H9 (cell line): ENCODE data around the gene ENG. TPM values are rescaled to one million over a fixed set of nuclear protein-coding genes. Genes with fewer than 3 reads are reported as not detected.

Experiments
- DNase-seq: peaks from one replicate; pipeline ENCODE4 v3.0.0-alpha.2; 2017
- H2AFZ ChIP-seq: one replicate; pipeline ENCODE4 v1.6.1; 2013; ENCODE audit warnings: mild to moderate bottlenecking, low read length, control low read depth, moderate library complexity
- H2AK5ac ChIP-seq: 2 replicates; pipeline ENCODE4 v1.6.1; 2013; ENCODE audit warnings: low read length, control low read depth, mixed read lengths; ENCODE audit not compliant: insufficient read length
- H2BK120ac ChIP-seq: one replicate; pipeline ENCODE4 v1.6.1; 2013; ENCODE audit warnings: low read depth, mild to moderate bottlenecking, low read length, control low read depth, inconsistent platforms; ENCODE audit not compliant: poor library complexity, severe bottlenecking
- H2BK12ac ChIP-seq: 2 replicates; pipeline ENCODE4 v1.6.1; 2013; ENCODE audit warnings: low read length, control low read depth, mixed read lengths, low read depth; ENCODE audit not compliant: insufficient read length
- H2BK15ac ChIP-seq: 2 replicates; pipeline ENCODE4 v1.6.1; 2013; ENCODE audit warnings: low read depth, low read length, control low read depth
- H2BK20ac ChIP-seq: one replicate; pipeline ENCODE4 v1.6.1; 2013; ENCODE audit warnings: low read depth, mild to moderate bottlenecking, low read length, control low read depth, inconsistent platforms; ENCODE audit not compliant: poor library complexity, severe bottlenecking
- H2BK5ac ChIP-seq: 2 replicates; pipeline ENCODE4 v1.6.1; 2013; ENCODE audit warnings: low read length, control low read depth, mixed read lengths; ENCODE audit not compliant: insufficient read length
- H3K14ac ChIP-seq: 2 replicates; pipeline ENCODE4 v1.6.1; 2013; ENCODE audit warnings: low read length, control low read depth; ENCODE audit not compliant: insufficient read depth
- H3K18ac ChIP-seq: 2 replicates; pipeline ENCODE4 v1.6.1; 2013; ENCODE audit warnings: low read depth, mild to moderate bottlenecking, mixed read lengths, low read length, control low read depth; ENCODE audit not compliant: insufficient read length
- H3K23ac ChIP-seq: 2 replicates; pipeline ENCODE4 v1.6.1; 2013; ENCODE audit warnings: low read length, control low read depth, mixed read lengths, low read depth; ENCODE audit not compliant: insufficient read length
- H3K23me2 ChIP-seq: 2 replicates; pipeline ENCODE4 v1.6.1; 2013; ENCODE audit warnings: low read depth, mild to moderate bottlenecking, mixed read lengths, low read length, control low read depth; ENCODE audit not compliant: insufficient read length, poor library complexity, severe bottlenecking
- H3K27ac ChIP-seq: 2 replicates; pipeline ENCODE4 v1.5.1; 2013; ENCODE audit warnings: low read length, control low read depth, mixed read lengths, low read depth; ENCODE audit not compliant: insufficient read length
- H3K27me3 ChIP-seq: 2 replicates; pipeline ENCODE4 v1.6.1; 2013; ENCODE audit warnings: low read length, control low read depth, inconsistent platforms; ENCODE audit not compliant: insufficient read depth
- H3K4ac ChIP-seq: 2 replicates; pipeline ENCODE4 v1.6.1; 2013; ENCODE audit warnings: low read depth, mild to moderate bottlenecking, control low read depth, inconsistent platforms, low read length, moderate library complexity
- H3K4me1 ChIP-seq: 2 replicates; pipeline ENCODE4 v1.6.1; 2013; ENCODE audit warnings: low read length, control low read depth, inconsistent platforms; ENCODE audit not compliant: insufficient read depth
- H3K4me2 ChIP-seq: 2 replicates; pipeline ENCODE4 v1.6.1; 2013; ENCODE audit warnings: low read length, control low read depth, mixed read lengths; ENCODE audit not compliant: insufficient read length, insufficient read depth
- H3K56ac ChIP-seq: 2 replicates; pipeline ENCODE4 v1.6.1; 2013; ENCODE audit warnings: low read depth, mild to moderate bottlenecking, mixed read lengths, low read length, control low read depth; ENCODE audit not compliant: insufficient read length
- H3K79me1 ChIP-seq: 2 replicates; pipeline ENCODE4 v1.6.1; 2013; ENCODE audit warnings: low read depth, mild to moderate bottlenecking, moderate library complexity, low read length, control low read depth, inconsistent platforms; ENCODE audit not compliant: insufficient read depth, poor library complexity, severe bottlenecking
- H3K79me2 ChIP-seq: 2 replicates; pipeline ENCODE4 v1.6.1; 2013; ENCODE audit warnings: low read length, control low read depth, inconsistent platforms; ENCODE audit not compliant: insufficient read depth
- H3K9ac ChIP-seq: 2 replicates; pipeline ENCODE4 v1.6.1; 2013; ENCODE audit warnings: low read length, control low read depth, mixed read lengths; ENCODE audit not compliant: insufficient read length; ENCODE audit errors: extremely low read depth
- H3K9me3 ChIP-seq: one replicate; pipeline ENCODE4 v1.6.1; 2013; ENCODE audit warnings: low read depth, low read length, inconsistent platforms; ENCODE audit not compliant: control insufficient read depth
- H3T11ph ChIP-seq: one replicate; pipeline ENCODE4 v1.6.1; 2013; ENCODE audit warnings: mild to moderate bottlenecking, low read length, control low read depth, inconsistent platforms
- H4K20me1 ChIP-seq: one replicate; pipeline ENCODE4 v1.6.1; 2013; ENCODE audit not compliant: control insufficient read depth, insufficient read length, insufficient read depth
- H4K5ac ChIP-seq: 2 replicates; pipeline ENCODE4 v1.6.1; 2013; ENCODE audit warnings: low read depth, mild to moderate bottlenecking, mixed read lengths, low read length, control low read depth; ENCODE audit not compliant: insufficient read length
- H4K8ac ChIP-seq: replicated peaks from 2 replicates; pipeline ENCODE4 v1.6.1; 2013; ENCODE audit warnings: low read length, control low read depth, mixed read lengths, low read depth; ENCODE audit not compliant: insufficient read length
- H4K91ac ChIP-seq: 2 replicates; pipeline ENCODE4 v1.6.1; 2013; ENCODE audit warnings: low read depth, mild to moderate bottlenecking, moderate library complexity, mixed read lengths, low read length, control low read depth; ENCODE audit not compliant: insufficient read length
- H3K27ac Mint-ChIP-seq, 3 experiments: 2 replicates in 2 of 3; 3 replicates in 1 of 3; pipeline ENCODE4 v1.8.0; 2020 to 2021; ENCODE audit warnings: mixed read lengths in 3 of 3, mild to moderate bottlenecking in 1 of 3, moderate library complexity in 1 of 3
- H3K27me3 Mint-ChIP-seq: 2 replicates; pipeline ENCODE4 v1.8.0; 2021; ENCODE audit warnings: low read depth, mild to moderate bottlenecking, moderate library complexity, mixed read lengths
- H3K36me3 Mint-ChIP-seq, 3 experiments: 2 replicates in 2 of 3; 3 replicates in 1 of 3; pipeline ENCODE4 v1.8.0; 2020 to 2021; ENCODE audit warnings: low read depth in 3 of 3, mixed read lengths in 3 of 3; ENCODE audit not compliant: insufficient read depth in 1 of 3
- H3K4me1 Mint-ChIP-seq, 2 experiments: 2 replicates each; pipeline ENCODE4 v1.8.0; 2020; ENCODE audit warnings: mixed read lengths in 2 of 2
- H3K4me3 Mint-ChIP-seq, 2 experiments: 2 replicates in 1 of 2; 3 replicates in 1 of 2; pipeline ENCODE4 v1.8.0; 2020 to 2021; ENCODE audit warnings: mild to moderate bottlenecking in 2 of 2, mixed read lengths in 2 of 2, moderate library complexity in 1 of 2
- H3K9me3 Mint-ChIP-seq, 2 experiments: 2 replicates in 1 of 2; 3 replicates in 1 of 2; pipeline ENCODE4 v1.8.0; 2020; ENCODE audit warnings: mild to moderate bottlenecking in 2 of 2, mixed read lengths in 2 of 2, moderate library complexity in 1 of 2
- WGBS: extraction: QIAGEN DNeasy Blood & Tissue Kit; methylation state at CpG from one replicate; pipeline ENCODE4 v1.1.7; 2013; ENCODE audit warnings: missing lambda C conversion rate, low lambda C conversion rate, mixed read lengths; ENCODE audit not compliant: insufficient read length; ENCODE audit errors: extremely low coverage; 5-methylcytosine and 5-hydroxymethylcytosine counted together
- total RNA-seq: library from RNA; stranded (reverse); gene quantifications from 2 replicates; pipeline ENCODE4 v1.2.1, GENCODE V29; 2021
- TF ChIP-seq, protein P1 (sequence below): fragments of 200-600 bp; sonication (generic); conservative IDR thresholded peaks from 3 replicates; pipeline ENCODE4 v1.8.0; 2021; ENCODE audit warnings: antibody characterized with exemption, mild to moderate bottlenecking

The ENG gene
- total RNA-seq, 1 experiment from 2014 or later: 2.1 TPM

DNA sequence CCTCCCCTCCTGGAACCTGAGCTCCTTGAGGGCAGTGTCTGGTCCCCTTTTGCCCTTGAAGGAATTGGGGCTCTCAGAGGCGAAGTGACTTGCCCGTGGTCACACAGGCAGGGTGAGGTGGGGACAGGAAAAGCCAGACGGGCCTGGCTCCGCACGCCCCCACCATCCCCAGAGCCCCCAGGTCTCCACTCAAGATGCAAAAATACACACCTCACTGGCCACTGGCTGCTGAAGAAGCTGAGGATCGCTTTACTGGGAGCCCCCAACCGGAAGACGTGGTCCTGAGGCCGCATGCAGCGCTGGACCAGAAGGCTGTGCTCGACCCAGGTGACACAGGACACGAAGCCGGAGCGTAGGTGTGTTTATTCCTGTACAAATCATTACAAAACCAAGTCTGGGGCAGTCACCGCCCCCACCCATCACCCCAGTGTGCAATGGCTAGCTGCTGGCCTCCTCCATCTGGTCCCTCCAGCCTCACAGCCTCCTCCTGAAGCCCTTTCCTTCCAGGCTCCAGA lies 30.6 kb upstream of the ENG start:
- Histone ChIP-seq H4K5ac (no peak overlapping the region), H3K4me2 (no peak overlapping the region), H2BK12ac (no peak overlapping the region), H3K18ac (no peak overlapping the region), H2AK5ac (no peak overlapping the region), H4K20me1 (no peaks in the 10 kb centered on the region), H2BK5ac (no peak overlapping the region), H3K79me1 (no peaks in the 10 kb centered on the region), H3K27ac (no peak overlapping the region), H3K14ac (no peak overlapping the region), H3K4me1 (no peaks in the 10 kb centered on the region), H4K8ac (no peak overlapping the region), H2BK120ac (no peak overlapping the region), H2AFZ (no peak overlapping the region), H3K56ac (no peak overlapping the region), H4K91ac (no peak overlapping the region), H3K27me3 (no peaks in the 10 kb centered on the region), H3K23ac (no peak overlapping the region), H3K23me2 (no peaks in the 10 kb centered on the region), H2BK15ac (no peak overlapping the region), H2BK20ac (no peak overlapping the region), H3T11ph (no peak overlapping the region), H3K4ac (no peak overlapping the region), H3K9ac (no peak overlapping the region), H3K79me2 (no peaks in the 10 kb centered on the region), H3K9me3 (no peaks in the 10 kb centered on the region)
- no CpG with 5 or more reads among the region's 15 CpGs for WGBS
- no peak overlapping the region for H3K4me3 Mint-ChIP-seq
- H3K36me3 Mint-ChIP-seq: peaks cover 4 to 28% (median 28%) of the 10 kb centered on the region in 3 experiments; a peak in 5 of 7 replicates
- H3K27me3 Mint-ChIP-seq: no peaks in the 10 kb centered on the region; the same call in none of the 2 replicates
- H3K4me1 Mint-ChIP-seq: peaks cover 6 to 20% of the 10 kb centered on the region in 2 experiments; a peak in 3 of 4 replicates
- peak overlapping the region in 1 of 3 experiments; percentile 76; a peak in 1 of 7 replicates for H3K27ac Mint-ChIP-seq
- no peak for DNase-seq
- no peaks in the 10 kb centered on the region for H3K9me3 Mint-ChIP-seq
- TF ChIP-seq, protein P1, sequence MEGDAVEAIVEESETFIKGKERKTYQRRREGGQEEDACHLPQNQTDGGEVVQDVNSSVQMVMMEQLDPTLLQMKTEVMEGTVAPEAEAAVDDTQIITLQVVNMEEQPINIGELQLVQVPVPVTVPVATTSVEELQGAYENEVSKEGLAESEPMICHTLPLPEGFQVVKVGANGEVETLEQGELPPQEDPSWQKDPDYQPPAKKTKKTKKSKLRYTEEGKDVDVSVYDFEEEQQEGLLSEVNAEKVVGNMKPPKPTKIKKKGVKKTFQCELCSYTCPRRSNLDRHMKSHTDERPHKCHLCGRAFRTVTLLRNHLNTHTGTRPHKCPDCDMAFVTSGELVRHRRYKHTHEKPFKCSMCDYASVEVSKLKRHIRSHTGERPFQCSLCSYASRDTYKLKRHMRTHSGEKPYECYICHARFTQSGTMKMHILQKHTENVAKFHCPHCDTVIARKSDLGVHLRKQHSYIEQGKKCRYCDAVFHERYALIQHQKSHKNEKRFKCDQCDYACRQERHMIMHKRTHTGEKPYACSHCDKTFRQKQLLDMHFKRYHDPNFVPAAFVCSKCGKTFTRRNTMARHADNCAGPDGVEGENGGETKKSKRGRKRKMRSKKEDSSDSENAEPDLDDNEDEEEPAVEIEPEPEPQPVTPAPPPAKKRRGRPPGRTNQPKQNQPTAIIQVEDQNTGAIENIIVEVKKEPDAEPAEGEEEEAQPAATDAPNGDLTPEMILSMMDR: no peak
